PFSK-1 (cell line): ENCODE data around the gene MKNK1.

Experiments used
- FOXP2 ChIP-seq: optimal IDR thresholded peaks from 2 replicates; pipeline ENCODE3; 2011; ENCODE audit warnings: borderline replicate concordance, control low read depth, inconsistent platforms; ENCODE audit not compliant: insufficient read depth; ENCODE audit errors: extremely low read length, extremely low read depth
- POLR2AphosphoS5 ChIP-seq: IDR thresholded peaks from 2 replicates; pipeline ENCODE4 v1.6.1; 2012; ENCODE audit warnings: low read depth, mild to moderate bottlenecking, control low read depth, low read length, moderate library complexity
- REST ChIP-seq, 2 experiments: IDR thresholded peaks; 2 replicates each; pipeline versions ENCODE4 v1.6.1 to v1.8.0; 2011 to 2012; ENCODE audit warnings: low read depth in 2 of 2, low read length in 2 of 2, control low read depth in 1 of 2, inconsistent platforms in 1 of 2, mild to moderate bottlenecking in 1 of 2, moderate library complexity in 1 of 2; ENCODE audit not compliant: insufficient read depth in 1 of 2
- SIN3A ChIP-seq: IDR thresholded peaks from 2 replicates; pipeline ENCODE4 v1.6.1; 2012; ENCODE audit warnings: mild to moderate bottlenecking, low read length, moderate library complexity, borderline replicate concordance; ENCODE audit not compliant: insufficient read depth
- TAF1 ChIP-seq: IDR thresholded peaks from 2 replicates; pipeline ENCODE4 v1.6.1; 2012; ENCODE audit warnings: low read length, control low read depth, borderline replicate concordance; ENCODE audit not compliant: insufficient read depth

MKNK1 gene

GRCh38 chr1:46571691-46572225 lies 32.3 kb downstream of the MKNK1 start:
- TF ChIP-seq REST (IDR thresholded peaks at IDR 0.05; ENCODE audit: insufficient read depth in 1 of 2, low read depth in 2 of 2, low read length in 2 of 2), result no peak

GRCh38 chr1:46569884-46570725 lies 34.0 kb downstream of the MKNK1 start:
- TF ChIP-seq TAF1 (no peak), FOXP2 (no peak), POLR2AphosphoS5 (no peak), REST (IDR thresholded peaks at IDR 0.05; ENCODE audit: insufficient read depth in 1 of 2, low read depth in 2 of 2, low read length in 2 of 2) (no peak)

GRCh38 chr1:46569116-46569515 lies 35.0 kb downstream of the MKNK1 start:
- TF ChIP-seq TAF1 (no peak), SIN3A (no peak), FOXP2 (no peak), REST (IDR thresholded peaks at IDR 0.05; ENCODE audit: insufficient read depth in 1 of 2, low read depth in 2 of 2, low read length in 2 of 2) (no peak), POLR2AphosphoS5 (no peak)

- TF ChIP-seq TAF1, result no peak
- no peak for TF ChIP-seq REST (IDR thresholded peaks at IDR 0.05; ENCODE audit: insufficient read depth in 1 of 2, low read depth in 2 of 2, low read length in 2 of 2)
- TF ChIP-seq POLR2AphosphoS5, result no peak
- no peak for TF ChIP-seq SIN3A
These were observed 35.6 kb downstream of the MKNK1 start for GRCh38 chr1:46568461-46568891.

GRCh38 chr1:46563341-46563740 lies 40.7 kb downstream of the MKNK1 start:
- TF ChIP-seq TAF1, result no peak
- TF ChIP-seq FOXP2, result no peak
- TF ChIP-seq REST (IDR thresholded peaks at IDR 0.05; ENCODE audit: insufficient read depth in 1 of 2, low read depth in 2 of 2, low read length in 2 of 2), result no peak
- TF ChIP-seq POLR2AphosphoS5, result no peak
- TF ChIP-seq SIN3A, result no peak
